SJCRH30 (cell line): ENCODE results near the gene BCAR3. TPM values are rescaled to one million over a fixed set of nuclear protein-coding genes. Genes with fewer than 3 reads are reported as not detected.
"Not testable (repeated sequence)": the region's sequence is repeated elsewhere in the genome, so short reads cannot be mapped to it uniquely, and the experiment has no call there.

Source experiments
- DNase-seq, 2 experiments: peaks; one replicate each; pipeline ENCODE4 v3.0.0-alpha.2; 2015 to 2020
- H3K27ac ChIP-seq: fragments of 250-450 bp; sonication (Bioruptor Pico); 2 replicates; pipeline ENCODE4 v1.5.1; 2020; ENCODE audit warnings: mild to moderate bottlenecking, moderate library complexity
- H3K27me3 ChIP-seq: fragments of 250-450 bp; sonication (Bioruptor Pico); 2 replicates; pipeline ENCODE4 v1.5.1; 2020; ENCODE audit warnings: mild to moderate bottlenecking, moderate library complexity
- H3K36me3 ChIP-seq: fragments of 250-450 bp; sonication (Bioruptor Pico); 2 replicates; pipeline ENCODE4 v1.5.1; 2020; ENCODE audit warnings: mild to moderate bottlenecking, moderate library complexity
- H3K4me1 ChIP-seq: fragments of 250-450 bp; sonication (Bioruptor Pico); 2 replicates; pipeline ENCODE4 v1.5.1; 2020; ENCODE audit warnings: mild to moderate bottlenecking, moderate library complexity
- H3K4me3 ChIP-seq: fragments of 250-450 bp; sonication (Bioruptor Pico); 2 replicates; pipeline ENCODE4 v1.5.1; 2020; ENCODE audit warnings: mild to moderate bottlenecking, moderate library complexity
- H3K9me3 ChIP-seq: fragments of 250-450 bp; sonication (Bioruptor Pico); replicated peaks from 2 replicates; pipeline ENCODE4 v1.5.1; 2020; ENCODE audit warnings: mild to moderate bottlenecking, moderate library complexity
- total RNA-seq: library from RNA; depleted of rRNA; stranded (reverse); fragments of >200 nt; shearing (Covaris generic); gene quantifications from 2 replicates; pipeline ENCODE4 v1.2.3, GENCODE V29; 2014

The BCAR3 gene
- total RNA-seq, 1 experiment from 2014 or later, result 30.0 TPM

- peaks cover 33% of the 10 kb centered on the region for H3K4me1 ChIP-seq
- no peak overlapping the region for H3K27ac ChIP-seq
- H3K36me3 ChIP-seq, result peaks cover 43% of the 10 kb centered on the region
- H3K9me3 ChIP-seq, result no peaks in the 10 kb centered on the region
- DNase-seq, result no peak
- no peaks in the 10 kb centered on the region for H3K27me3 ChIP-seq
- H3K4me3 ChIP-seq, result no peak overlapping the region
These were observed 21.7 kb downstream of the BCAR3 start for GRCh38 chr1:93659822-93660503.

- no peak overlapping the region for H3K27ac ChIP-seq
- H3K36me3 ChIP-seq, result peaks cover 40% of the 10 kb centered on the region
- H3K9me3 ChIP-seq, result no peaks in the 10 kb centered on the region
- no peak for DNase-seq
- H3K4me1 ChIP-seq, result peaks cover 17% of the 10 kb centered on the region
- no peaks in the 10 kb centered on the region for H3K27me3 ChIP-seq
- no peak overlapping the region for H3K4me3 ChIP-seq
These were observed 23.4 kb downstream of the BCAR3 start for GRCh38 chr1:93658188-93658587.

GRCh38 chr1:93656491-93656890 lies 25.1 kb downstream of the BCAR3 start:
- Histone ChIP-seq H3K9me3 (no peaks in the 10 kb centered on the region), H3K27ac (no peak overlapping the region), H3K27me3 (no peaks in the 10 kb centered on the region), H3K4me3 (no peak overlapping the region), H3K4me1 (no peaks in the 10 kb centered on the region), H3K36me3 (peaks cover 38% of the 10 kb centered on the region)
- no peak for DNase-seq

- no peak for DNase-seq
- Histone ChIP-seq H3K9me3 (no peaks in the 10 kb centered on the region), H3K27me3 (no peaks in the 10 kb centered on the region), H3K4me1 (no peaks in the 10 kb centered on the region), H3K36me3 (peaks cover 35% of the 10 kb centered on the region), H3K4me3 (no peak overlapping the region), H3K27ac (no peak overlapping the region)
These were observed 28.0 kb downstream of the BCAR3 start for GRCh38 chr1:93653656-93654055.

GRCh38 chr1:93652323-93652949 lies 29.2 kb downstream of the BCAR3 start:
- H3K4me1 ChIP-seq, result no peaks in the 10 kb centered on the region
- H3K27ac ChIP-seq, result no peak overlapping the region
- H3K27me3 ChIP-seq, result no peaks in the 10 kb centered on the region
- H3K9me3 ChIP-seq, result no peaks in the 10 kb centered on the region
- no peak for DNase-seq
- H3K4me3 ChIP-seq, result no peak overlapping the region
- peaks cover 35% of the 10 kb centered on the region for H3K36me3 ChIP-seq

GRCh38 chr1:93651695-93652094 lies 29.9 kb downstream of the BCAR3 start:
- no peak overlapping the region for H3K4me3 ChIP-seq
- peaks cover 30% of the 10 kb centered on the region for H3K36me3 ChIP-seq
- no peaks in the 10 kb centered on the region for H3K4me1 ChIP-seq
- no peaks in the 10 kb centered on the region for H3K9me3 ChIP-seq
- no peak for DNase-seq
- no peaks in the 10 kb centered on the region for H3K27me3 ChIP-seq
- no peak overlapping the region for H3K27ac ChIP-seq

GRCh38 chr1:93650159-93650558 lies 31.5 kb downstream of the BCAR3 start:
- not testable (repeated sequence) for H3K9me3 ChIP-seq, H3K4me1 ChIP-seq, H3K4me3 ChIP-seq, H3K27me3 ChIP-seq, DNase-seq, H3K27ac ChIP-seq
- H3K36me3 ChIP-seq, result peaks cover 33% of the 10 kb centered on the region

- H3K4me3 ChIP-seq, result no peak overlapping the region
- no peaks in the 10 kb centered on the region for H3K27me3 ChIP-seq
- H3K9me3 ChIP-seq, result no peaks in the 10 kb centered on the region
- H3K27ac ChIP-seq, result no peak overlapping the region
- H3K4me1 ChIP-seq, result no peaks in the 10 kb centered on the region
- no peak for DNase-seq
- H3K36me3 ChIP-seq, result peaks cover 27% of the 10 kb centered on the region
These were observed 32.4 kb downstream of the BCAR3 start for GRCh38 chr1:93649231-93649630.

GRCh38 chr1:93648656-93649055 lies 33.0 kb downstream of the BCAR3 start:
- Histone ChIP-seq H3K4me3 (no peak overlapping the region), H3K36me3 (peaks cover 27% of the 10 kb centered on the region), H3K9me3 (no peaks in the 10 kb centered on the region), H3K27me3 (no peaks in the 10 kb centered on the region), H3K4me1 (no peaks in the 10 kb centered on the region), H3K27ac (no peak overlapping the region)
- no peak for DNase-seq

GRCh38 chr1:93641527-93641926 lies 40.1 kb downstream of the BCAR3 start:
- Histone ChIP-seq H3K4me3 (no peak overlapping the region), H3K36me3 (peaks cover 62% of the 10 kb centered on the region), H3K27me3 (no peaks in the 10 kb centered on the region), H3K27ac (no peak overlapping the region), H3K4me1 (no peaks in the 10 kb centered on the region; the same call in 1 of the 2 replicates), H3K9me3 (no peaks in the 10 kb centered on the region)
- DNase-seq, result no peak

- Histone ChIP-seq H3K4me1 (no peaks in the 10 kb centered on the region; the same call in 1 of the 2 replicates), H3K27me3 (no peaks in the 10 kb centered on the region), H3K36me3 (peaks cover 63% of the 10 kb centered on the region), H3K4me3 (no peak overlapping the region), H3K9me3 (no peaks in the 10 kb centered on the region), H3K27ac (no peak overlapping the region)
- DNase-seq, result no peak
These were observed 40.8 kb downstream of the BCAR3 start for GRCh38 chr1:93640656-93641440.

GRCh38 chr1:93638981-93639380 lies 42.7 kb downstream of the BCAR3 start:
- H3K27ac ChIP-seq, result no peak overlapping the region
- DNase-seq, result no peak
- no peak overlapping the region for H3K4me3 ChIP-seq
- H3K9me3 ChIP-seq, result 0 out of 2 replicates have a peak, but pooled peaks cover 5% of the 10 kb centered on the region
- peaks cover 69% of the 10 kb centered on the region for H3K36me3 ChIP-seq
- H3K27me3 ChIP-seq, result no peaks in the 10 kb centered on the region
- no peaks in the 10 kb centered on the region; the same call in 1 of the 2 replicates for H3K4me1 ChIP-seq

- Histone ChIP-seq H3K4me3 (no peak overlapping the region), H3K9me3 (0 out of 2 replicates have a peak, but pooled peaks cover 5% of the 10 kb centered on the region), H3K27me3 (no peaks in the 10 kb centered on the region), H3K27ac (no peak overlapping the region), H3K36me3 (peaks cover 71% of the 10 kb centered on the region), H3K4me1 (no peaks in the 10 kb centered on the region; the same call in 1 of the 2 replicates)
- DNase-seq, result no peak
These were observed 43.3 kb downstream of the BCAR3 start for GRCh38 chr1:93638307-93638847.

- no peak overlapping the region for H3K4me3 ChIP-seq
- no peak overlapping the region for H3K27ac ChIP-seq
- H3K9me3 ChIP-seq, result 0 out of 2 replicates have a peak, but pooled peaks cover 5% of the 10 kb centered on the region
- H3K27me3 ChIP-seq, result no peaks in the 10 kb centered on the region
- H3K4me1 ChIP-seq, result no peaks in the 10 kb centered on the region; the same call in 1 of the 2 replicates
- H3K36me3 ChIP-seq, result peaks cover 67% of the 10 kb centered on the region
- DNase-seq, result no peak
These were observed 44.9 kb downstream of the BCAR3 start for GRCh38 chr1:93636712-93637111.
